ENCODE data around the gene AGAP3. TPM values are rescaled to one million over a fixed set of nuclear protein-coding genes. Genes with fewer than 3 reads are reported as not detected.
A peak's percentile ranks its signal among the peaks of the same experiment; 100 is the strongest.

AGAP3 gene
- total RNA-seq, 4 donors from 2014 or later: 54.9 to 74.4 (median 63.8) TPM

DNA sequence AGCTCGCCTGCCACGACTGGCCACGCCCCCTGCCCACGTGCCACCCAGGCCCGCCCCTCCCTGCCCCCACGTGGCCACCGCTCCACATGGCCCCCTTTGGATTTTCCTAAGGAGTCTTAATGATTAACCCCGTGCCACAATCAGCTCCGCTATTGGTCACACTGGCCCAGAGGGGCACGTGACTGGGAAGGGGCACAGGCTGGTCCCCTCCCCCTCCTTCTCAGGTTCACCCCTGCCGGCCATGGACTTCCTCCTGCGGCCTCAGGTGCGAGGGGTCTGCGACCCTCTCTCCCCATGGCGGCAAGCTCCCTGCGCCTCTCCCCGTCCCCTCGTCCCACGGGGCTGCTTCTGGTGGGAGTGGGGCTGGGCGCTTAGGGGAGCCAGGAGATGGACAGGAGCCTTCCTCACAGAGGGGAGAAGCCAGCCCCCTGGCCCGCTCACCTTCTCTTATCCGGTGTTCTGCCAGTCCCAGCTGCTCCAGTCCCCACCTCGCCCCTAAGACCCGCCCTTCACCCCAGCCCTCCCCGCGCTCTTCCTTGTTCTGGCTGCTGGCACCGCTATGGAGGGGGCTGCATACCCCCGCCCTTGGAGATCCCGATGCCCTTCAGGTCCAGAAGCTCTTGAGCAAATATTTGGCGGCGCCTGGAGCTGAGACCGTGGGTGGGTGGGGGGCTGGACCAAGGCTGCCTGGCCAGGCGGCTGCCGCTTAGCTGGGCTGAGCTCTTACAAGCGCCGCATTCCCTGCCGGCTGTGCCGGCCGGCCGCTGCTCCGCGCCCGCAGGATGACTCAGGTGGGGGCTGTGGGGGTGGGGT, 23.7 kb upstream of the AGAP3 start:
- peaks cover 0 to 29% (median 3%) of the 10 kb centered on the region in 4 donors for H3K36me3 ChIP-seq

DNA sequence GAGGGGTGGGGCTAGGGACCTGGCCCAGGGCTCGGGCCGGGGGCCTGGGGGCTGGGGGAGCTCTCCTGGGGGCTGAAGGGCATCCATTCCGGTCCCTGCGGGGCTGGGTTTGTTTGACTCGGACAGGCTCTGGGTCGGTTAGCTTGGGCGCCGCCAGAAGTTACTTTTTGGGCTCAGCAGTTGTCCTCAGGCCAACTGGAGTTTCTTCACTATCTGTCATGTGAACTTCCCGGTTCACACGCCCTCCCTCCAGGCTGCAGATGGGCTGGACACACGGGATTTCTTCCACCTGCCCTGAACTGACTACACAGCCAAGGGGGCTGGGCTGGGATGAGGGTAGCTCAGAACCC, 23.1 kb upstream of the AGAP3 start:
- peaks cover 0 to 35% (median 6%) of the 10 kb centered on the region in 4 donors for H3K36me3 ChIP-seq
- in situ Hi-C loops (cut with MboI; ENCODE audit: low pct_ligation_motif_present in 1 of 4, low pct_unique_long_range_greater_than_20kb in 1 of 4, low sequenced_read_pairs in 3 of 4) (no loop called here), intact Hi-C loops (cut with DNase I; ENCODE audit: low total_unique reads) (no loop called here)
- no peak for DNase-seq
- H3K9me3 ChIP-seq: no peaks in the 10 kb centered on the region
- peak overlapping the region; percentile 95 to 98 (median 96) for H3K27ac ChIP-seq
- TF ChIP-seq POLR2AphosphoS5 (IDR thresholded peaks at IDR 0.05) (no peak), POLR2A (IDR thresholded peaks at IDR 0.05) (no peak), EP300 (IDR thresholded peaks at IDR 0.05; ENCODE audit: low read depth) (no peak)
- TF ChIP-seq, protein P1, sequence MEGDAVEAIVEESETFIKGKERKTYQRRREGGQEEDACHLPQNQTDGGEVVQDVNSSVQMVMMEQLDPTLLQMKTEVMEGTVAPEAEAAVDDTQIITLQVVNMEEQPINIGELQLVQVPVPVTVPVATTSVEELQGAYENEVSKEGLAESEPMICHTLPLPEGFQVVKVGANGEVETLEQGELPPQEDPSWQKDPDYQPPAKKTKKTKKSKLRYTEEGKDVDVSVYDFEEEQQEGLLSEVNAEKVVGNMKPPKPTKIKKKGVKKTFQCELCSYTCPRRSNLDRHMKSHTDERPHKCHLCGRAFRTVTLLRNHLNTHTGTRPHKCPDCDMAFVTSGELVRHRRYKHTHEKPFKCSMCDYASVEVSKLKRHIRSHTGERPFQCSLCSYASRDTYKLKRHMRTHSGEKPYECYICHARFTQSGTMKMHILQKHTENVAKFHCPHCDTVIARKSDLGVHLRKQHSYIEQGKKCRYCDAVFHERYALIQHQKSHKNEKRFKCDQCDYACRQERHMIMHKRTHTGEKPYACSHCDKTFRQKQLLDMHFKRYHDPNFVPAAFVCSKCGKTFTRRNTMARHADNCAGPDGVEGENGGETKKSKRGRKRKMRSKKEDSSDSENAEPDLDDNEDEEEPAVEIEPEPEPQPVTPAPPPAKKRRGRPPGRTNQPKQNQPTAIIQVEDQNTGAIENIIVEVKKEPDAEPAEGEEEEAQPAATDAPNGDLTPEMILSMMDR (IDR thresholded peaks at IDR 0.05): no peak
- WGBS, 2 donors (ENCODE audit: low coverage in 1 of 2): 28% methylated on average over 4 of the region's 11 CpGs; no CpG with 5 or more reads in 1 of the 2 donors
- no peaks in the 10 kb centered on the region for H3K27me3 ChIP-seq
- peak overlapping the region in 3 of 4 donors; percentile 18 to 45 (median 35) for H3K4me3 ChIP-seq
- H3K4me1 ChIP-seq: peaks cover 21 to 51% (median 46%) of the 10 kb centered on the region in 4 donors

More for the DNA sequence above, 23.7 kb upstream of the AGAP3 start:
- Histone ChIP-seq H3K4me3 (peak overlapping the region in 3 of 4 donors; percentile 18 to 45 (median 35)), H3K27ac (peak overlapping the region; percentile 95 to 98 (median 96)), H3K4me1 (peaks cover 21 to 51% (median 47%) of the 10 kb centered on the region in 4 donors), H3K27me3 (no peaks in the 10 kb centered on the region), H3K9me3 (no peaks in the 10 kb centered on the region)
- DNase-seq: peak; percentile 90
- in situ Hi-C loops (cut with MboI; ENCODE audit: low pct_ligation_motif_present in 1 of 4, low pct_unique_long_range_greater_than_20kb in 1 of 4, low sequenced_read_pairs in 3 of 4): no loop called here
- intact Hi-C loops (cut with DNase I; ENCODE audit: low total_unique reads): no loop called here
- 47% methylated on average over 25 of the region's 43 CpGs; no CpG with 5 or more reads in 1 of the 2 donors for WGBS, 2 donors (ENCODE audit: low coverage in 1 of 2)
- peak; percentile 35 for TF ChIP-seq POLR2A (IDR thresholded peaks at IDR 0.05)
- TF ChIP-seq POLR2AphosphoS5 (IDR thresholded peaks at IDR 0.05): no peak

DNA sequence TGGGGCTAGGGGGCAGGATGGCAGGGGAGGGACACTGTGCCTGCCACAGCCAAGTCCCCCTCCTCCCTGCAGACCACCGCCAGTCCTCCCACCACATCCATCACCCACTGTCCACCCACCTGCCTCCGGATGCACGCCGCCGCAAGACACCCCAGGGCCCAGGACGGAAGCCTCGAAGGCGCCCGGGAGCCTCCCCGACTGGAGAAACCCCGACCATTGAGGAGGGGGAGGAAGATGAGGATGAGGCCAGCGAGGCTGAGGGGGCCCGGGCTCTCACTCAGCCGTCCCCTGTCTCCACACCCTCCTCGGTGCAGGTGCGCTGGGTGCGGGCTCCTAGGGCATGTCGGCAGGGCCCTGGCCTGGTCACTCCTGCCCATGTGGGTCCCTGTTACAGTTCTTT, 21.8 kb upstream of the AGAP3 start:
- peaks cover 0 to 44% (median 8%) of the 10 kb centered on the region in 4 donors for H3K36me3 ChIP-seq
- no peak overlapping the region for H3K27ac ChIP-seq
- peaks cover 19 to 41% (median 37%) of the 10 kb centered on the region in 4 donors for H3K4me1 ChIP-seq
- DNase-seq: no peak
- H3K9me3 ChIP-seq: no peaks in the 10 kb centered on the region
- intact Hi-C loops (cut with DNase I; ENCODE audit: low total_unique reads) (no loop called here), in situ Hi-C loops (cut with MboI; ENCODE audit: low pct_ligation_motif_present in 1 of 4, low pct_unique_long_range_greater_than_20kb in 1 of 4, low sequenced_read_pairs in 3 of 4) (no loop called here)
- WGBS, 2 donors (ENCODE audit: low coverage in 1 of 2): 97 to 100% methylated on average over 6 to 18 of the region's 18 CpGs
- H3K4me3 ChIP-seq: no peak overlapping the region
- H3K27me3 ChIP-seq: no peaks in the 10 kb centered on the region
- TF ChIP-seq, protein P1 (IDR thresholded peaks at IDR 0.05): no peak
- TF ChIP-seq POLR2AphosphoS5 (IDR thresholded peaks at IDR 0.05) (no peak), POLR2A (IDR thresholded peaks at IDR 0.05) (no peak), EP300 (IDR thresholded peaks at IDR 0.05; ENCODE audit: low read depth) (no peak)

DNA sequence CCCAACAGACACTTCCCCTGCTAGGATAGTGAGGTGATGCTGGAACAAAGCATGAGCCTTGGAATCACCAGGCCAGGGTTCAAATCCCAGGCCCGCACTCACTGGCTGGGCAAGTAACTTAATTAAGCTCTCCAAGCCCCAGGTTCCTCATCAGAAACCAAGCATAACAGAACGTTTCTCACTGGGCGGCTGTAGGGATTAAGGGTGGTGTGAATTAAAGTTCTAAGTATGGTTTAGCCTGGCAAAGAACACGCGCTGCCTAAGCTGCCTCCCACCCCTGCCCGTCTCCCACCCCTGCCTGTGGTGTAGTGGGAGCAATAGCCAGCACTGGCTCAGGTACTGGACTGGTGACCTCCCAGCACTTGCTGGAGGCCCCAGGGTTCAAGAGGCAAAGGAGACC, 21.3 kb upstream of the AGAP3 start:
- Histone ChIP-seq H3K4me1 (peaks cover 19 to 39% (median 36%) of the 10 kb centered on the region in 4 donors), H3K27ac (no peak overlapping the region), H3K27me3 (no peaks in the 10 kb centered on the region), H3K9me3 (no peaks in the 10 kb centered on the region), H3K36me3 (peaks cover 0 to 49% (median 10%) of the 10 kb centered on the region in 4 donors), H3K4me3 (no peak overlapping the region)
- 89% methylated on average over 6 of the region's 6 CpGs; no CpG with 5 or more reads in 1 of the 2 donors for WGBS, 2 donors (ENCODE audit: low coverage in 1 of 2)
- in situ Hi-C loops (cut with MboI; ENCODE audit: low pct_ligation_motif_present in 1 of 4, low pct_unique_long_range_greater_than_20kb in 1 of 4, low sequenced_read_pairs in 3 of 4): no loop called here
- TF ChIP-seq POLR2A (IDR thresholded peaks at IDR 0.05): no peak
- TF ChIP-seq, protein P1 (IDR thresholded peaks at IDR 0.05): no peak
- DNase-seq: no peak
- intact Hi-C loops (cut with DNase I; ENCODE audit: low total_unique reads): no loop called here
